NCI-H146 treated with DMSO at 0.1 percent for 48 hours (cell line): ENCODE data around the gene FOXF2.
"Not testable (repeated sequence)": the region's sequence is repeated elsewhere in the genome, so short reads cannot be mapped to it uniquely, and the experiment has no call there.

Source experiments
- DNase-seq: peaks from one replicate; lab custom pipeline; 2025; ENCODE audit not compliant: unreplicated experiment; lab: John Stamatoyannopoulos, UW

FOXF2 gene

GRCh38 chr6:1389369-1390132 is at the start of gene FOXF2:
FOXF2 (plus strand) TSS chr6:1389576; CDS start chr6:1389948, 372 bp downstream.
- no peak for DNase-seq

DNA sequence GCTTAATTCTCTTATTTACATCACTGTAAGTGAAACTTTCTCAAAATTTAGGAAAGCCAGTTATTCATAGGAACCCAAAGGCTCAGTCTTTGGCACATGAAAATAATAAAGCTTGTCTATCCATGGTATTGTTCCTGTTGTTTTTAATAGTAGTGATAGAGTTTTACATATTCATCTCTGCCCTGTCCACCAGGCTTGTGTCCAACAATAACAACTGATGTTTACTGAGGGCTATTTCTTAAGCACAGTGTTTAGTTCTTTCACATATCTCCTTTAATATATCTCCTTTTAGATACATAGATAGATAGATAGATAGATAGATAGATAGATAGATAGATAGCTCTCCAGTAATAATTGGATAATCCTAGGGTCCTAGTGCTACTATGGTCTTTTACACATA is 43.3 kb upstream of the FOXF2 start:
- DNase-seq: no peak

DNA sequence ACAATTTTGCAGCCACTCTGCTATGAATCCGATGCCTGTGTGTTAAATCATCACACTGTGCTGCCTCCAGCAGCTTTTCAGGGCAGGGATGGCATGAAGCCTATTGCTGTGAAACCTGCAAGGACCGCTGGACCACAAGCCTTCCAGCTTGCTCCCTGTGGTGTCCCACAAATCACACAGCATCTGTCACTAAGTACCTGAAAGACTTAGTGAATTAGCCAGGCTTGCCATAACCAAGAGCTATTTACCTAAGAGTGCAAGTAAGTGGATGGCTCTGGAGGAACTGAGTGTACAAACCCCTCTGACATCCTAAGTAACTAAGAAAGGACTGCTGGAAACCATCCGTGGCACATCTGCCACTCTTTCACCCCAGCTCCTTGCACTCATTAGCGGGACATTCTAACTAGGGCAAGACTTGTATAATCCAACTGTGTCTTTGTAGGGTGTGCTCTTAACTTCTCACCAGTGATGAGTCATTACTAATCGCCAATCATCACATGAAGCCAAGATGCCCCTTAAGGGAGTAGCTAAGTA is 42.8 kb upstream of the FOXF2 start:
- no peak for DNase-seq

- no peak for DNase-seq
Observed at GRCh38 chr6:1347161-1347560, 42.2 kb upstream of the FOXF2 start.

DNA sequence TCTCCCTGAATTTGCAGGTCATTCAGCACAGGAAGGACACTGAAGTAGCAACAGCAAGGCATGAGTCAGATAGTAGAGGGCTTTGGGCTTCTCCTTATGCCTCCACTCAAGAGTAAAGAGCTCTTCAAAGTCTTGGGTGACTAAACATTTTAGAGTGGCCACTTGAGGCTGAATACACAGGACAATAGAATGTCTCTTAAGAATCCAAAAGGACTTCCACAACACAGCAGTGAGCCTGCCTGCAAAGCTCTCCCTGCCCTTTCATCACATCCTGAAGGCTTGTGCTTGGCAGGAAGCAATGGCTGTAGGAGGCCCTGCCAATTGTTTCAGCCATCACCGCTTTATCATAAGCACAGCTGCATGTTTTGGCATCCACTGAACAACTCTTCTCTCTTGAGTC is 40.7 kb upstream of the FOXF2 start:
- no peak for DNase-seq

GRCh38 chr6:1349655-1350054 is 39.7 kb upstream of the FOXF2 start:
- no peak for DNase-seq

- no peak for DNase-seq
Observed at GRCh38 chr6:1351381-1352008, 37.9 kb upstream of the FOXF2 start.

DNA sequence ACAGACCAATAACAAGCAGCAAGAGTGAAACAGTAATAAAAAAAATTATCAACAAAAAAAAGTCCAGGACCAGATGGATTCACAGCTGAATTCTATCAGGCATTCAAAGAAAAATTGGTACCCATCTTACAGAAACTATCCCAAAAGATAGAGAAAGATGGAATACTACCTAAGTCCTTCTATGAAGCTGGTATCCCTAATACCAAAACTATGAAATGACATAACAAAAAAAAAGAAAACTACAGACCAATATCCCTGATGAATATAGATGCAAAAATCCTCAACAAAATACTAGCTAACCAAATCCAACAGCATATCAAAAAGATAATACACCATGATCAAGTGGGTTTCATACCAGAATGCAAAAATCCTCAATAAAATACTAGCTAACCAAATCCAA is 34.3 kb upstream of the FOXF2 start:
- DNase-seq: not testable (repeated sequence)

- not testable (repeated sequence) for DNase-seq
Observed at GRCh38 chr6:1361717-1362116, 27.7 kb upstream of the FOXF2 start.

DNA sequence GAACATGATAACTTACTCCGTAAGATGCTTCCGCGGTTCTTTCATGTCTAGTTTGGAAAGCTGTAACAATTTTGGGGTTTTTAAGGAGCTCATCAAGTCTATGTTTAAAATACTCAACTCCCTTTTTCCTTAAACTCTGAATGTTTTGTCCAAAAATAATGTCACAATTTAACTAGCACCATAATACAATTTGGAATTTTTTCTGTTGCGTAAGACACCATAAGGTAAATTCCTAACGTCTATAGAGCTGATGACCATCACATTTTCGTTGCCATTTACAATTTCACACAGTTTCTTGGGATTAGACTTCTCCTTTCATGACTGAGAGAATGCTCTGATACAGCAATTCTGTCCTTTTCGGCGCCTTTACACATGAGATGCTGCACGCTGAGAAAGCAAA is 26.7 kb upstream of the FOXF2 start:
- DNase-seq: no peak

DNA sequence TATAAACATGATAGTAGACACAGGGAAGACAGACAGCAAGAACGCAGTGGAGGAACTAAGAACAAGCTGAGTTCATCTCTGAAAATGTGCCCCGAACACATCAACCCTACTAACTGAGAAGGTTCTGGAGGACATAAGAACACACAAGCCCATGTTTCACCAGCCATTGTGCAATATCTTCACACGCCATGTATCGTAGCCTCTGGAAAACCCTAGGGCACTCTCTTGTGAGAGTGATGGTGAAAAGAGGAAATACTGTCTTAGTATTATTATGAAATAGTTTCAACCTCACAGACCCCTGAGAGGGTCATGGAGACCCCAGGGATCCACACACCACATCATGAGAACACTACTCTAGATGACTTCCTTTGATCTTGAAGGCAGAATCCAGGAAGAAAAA is 26.1 kb upstream of the FOXF2 start:
- DNase-seq: no peak

DNA sequence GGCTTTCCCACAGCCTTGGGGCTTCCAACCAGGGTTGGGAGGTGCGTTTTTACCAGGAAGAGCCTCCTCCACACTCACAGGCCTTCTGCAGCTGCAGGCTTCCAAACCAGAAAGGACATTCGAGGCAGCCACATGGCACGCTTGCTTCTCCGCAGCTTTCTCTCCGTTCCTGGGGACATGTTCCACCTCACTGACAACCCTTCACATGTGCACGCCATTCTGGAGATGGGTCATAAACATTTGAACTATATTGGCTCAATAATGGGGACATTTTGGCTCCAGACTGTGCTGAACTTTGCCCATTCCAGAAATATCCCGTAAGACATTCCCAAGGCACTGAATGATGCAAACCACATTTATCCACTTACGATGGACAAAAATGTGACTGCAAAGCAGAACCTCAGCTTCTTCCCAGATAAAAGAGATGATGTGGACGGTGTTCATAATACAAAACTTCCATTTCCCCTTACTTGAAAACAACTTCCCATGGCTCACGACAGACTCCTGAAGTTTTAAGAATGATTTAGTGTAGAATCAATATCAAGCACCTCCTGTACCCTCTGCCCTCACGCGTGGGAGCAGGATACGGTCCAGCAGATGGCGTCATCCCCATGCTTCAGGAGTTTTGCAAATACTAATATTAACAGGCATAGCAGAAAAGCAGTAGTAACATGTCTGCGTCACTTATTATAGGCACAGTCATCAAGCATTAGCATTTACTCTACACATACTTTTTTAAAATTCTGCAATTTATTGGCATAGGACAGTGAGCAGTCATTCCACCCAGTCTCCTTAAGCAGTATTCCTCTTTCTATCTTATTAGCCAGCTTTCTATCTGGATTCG is 25.4 kb upstream of the FOXF2 start:
- DNase-seq: no peak

DNA sequence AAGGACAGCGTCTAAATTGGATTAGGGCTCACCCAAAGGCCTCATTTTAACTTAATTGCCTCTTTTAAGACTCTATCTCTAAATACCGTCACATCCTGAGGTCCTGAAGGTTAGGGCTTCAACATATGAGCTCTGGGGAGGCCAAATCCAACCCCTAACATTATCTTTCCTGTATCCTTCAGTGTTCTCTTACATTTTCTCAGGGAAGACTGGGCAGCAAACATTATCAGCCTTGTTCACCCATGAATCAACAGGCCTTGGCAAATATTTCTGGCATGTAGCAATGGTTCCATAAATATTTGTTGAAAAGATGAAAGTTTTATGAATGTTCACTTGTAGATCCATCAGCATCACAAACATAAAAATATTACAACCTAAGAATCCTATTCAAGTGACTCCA is 24.6 kb upstream of the FOXF2 start:
- no peak for DNase-seq

DNA sequence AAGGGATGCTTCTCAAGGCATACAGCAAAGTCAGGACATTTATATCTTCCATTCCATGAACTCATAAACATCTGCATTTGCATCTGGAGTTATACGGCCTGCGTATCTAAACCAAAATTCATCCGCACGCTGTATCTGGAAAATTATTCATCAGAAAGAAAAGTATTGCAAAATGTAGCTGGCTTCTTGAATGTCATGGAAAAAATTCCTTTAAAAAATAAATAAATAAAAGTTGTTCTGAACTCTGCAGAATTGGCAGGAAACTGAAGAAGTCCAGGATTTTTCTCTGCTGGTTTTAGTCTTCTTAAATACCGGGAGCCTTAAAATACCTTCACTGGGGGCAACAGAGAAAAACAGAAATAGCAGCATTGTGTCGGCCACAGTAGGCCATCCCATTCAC is 23.7 kb upstream of the FOXF2 start:
- DNase-seq: no peak

DNA sequence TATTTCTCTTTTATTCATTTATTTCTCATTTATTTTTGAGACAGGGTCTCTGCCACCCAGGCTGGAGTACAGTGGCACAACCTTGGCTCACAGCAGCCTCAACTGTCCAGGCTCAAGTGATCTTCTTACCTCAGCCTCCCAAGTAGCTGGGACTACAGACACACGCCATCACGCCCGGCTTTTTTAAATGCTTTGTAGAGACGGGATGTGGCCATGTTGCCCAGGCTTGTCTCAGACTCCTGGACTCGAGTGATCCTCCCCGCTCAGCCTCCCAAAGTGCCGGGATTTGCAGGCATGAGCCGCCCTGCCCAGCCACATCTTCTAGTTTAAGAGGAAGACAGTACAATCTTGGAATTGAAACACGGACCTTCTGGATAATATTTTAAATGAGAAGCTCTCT is 21.6 kb upstream of the FOXF2 start:
- no peak for DNase-seq

GRCh38 chr6:1368940-1369339 is 20.4 kb upstream of the FOXF2 start:
- DNase-seq: no peak

DNA sequence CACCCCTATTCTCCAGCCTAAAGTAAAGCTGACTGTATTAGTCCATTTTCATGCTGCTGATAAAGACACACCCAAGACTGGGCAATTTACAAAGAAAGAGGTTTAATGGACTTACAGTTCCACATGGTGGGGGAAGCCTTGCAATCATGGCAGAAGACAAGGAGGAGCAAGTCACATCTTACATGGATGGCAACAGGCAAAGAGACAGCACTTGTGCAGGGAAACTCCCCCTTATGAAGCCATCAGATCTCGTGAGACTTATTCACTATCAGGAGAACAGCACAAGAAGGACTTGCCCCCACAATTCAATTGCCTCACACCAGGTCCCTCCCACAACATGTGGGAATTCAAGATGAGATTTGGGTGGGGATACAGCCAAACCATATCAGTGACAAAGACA is 19.7 kb upstream of the FOXF2 start:
- not testable (repeated sequence) for DNase-seq

GRCh38 chr6:1371933-1372332 is 17.4 kb upstream of the FOXF2 start:
- DNase-seq: no peak

GRCh38 chr6:1372690-1373089 is 16.7 kb upstream of the FOXF2 start:
- no peak for DNase-seq

GRCh38 chr6:1376653-1377052 is 12.7 kb upstream of the FOXF2 start:
- no peak for DNase-seq

DNA sequence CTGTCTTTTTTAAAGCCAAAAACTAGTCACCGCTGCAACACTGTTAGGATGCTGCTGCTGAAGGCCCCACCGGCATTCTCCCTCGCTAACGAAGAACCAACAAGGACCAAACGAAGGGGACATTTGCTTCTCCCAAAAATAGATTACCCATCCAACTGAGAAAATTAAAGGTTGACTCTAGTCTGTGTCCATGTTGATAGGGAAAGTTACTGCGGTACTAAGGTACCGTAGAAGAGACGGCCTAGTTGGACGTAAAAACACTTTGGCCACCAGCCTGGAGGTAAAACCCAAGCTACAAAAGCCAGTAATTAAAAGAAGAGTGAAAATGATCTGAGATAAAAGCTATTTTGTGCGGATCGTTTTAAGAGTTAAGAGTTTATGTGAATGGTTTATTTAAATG is 11.8 kb upstream of the FOXF2 start:
- DNase-seq: no peak
